ENCODE measurements around the gene MXD4.

MXD4 gene

DNA sequence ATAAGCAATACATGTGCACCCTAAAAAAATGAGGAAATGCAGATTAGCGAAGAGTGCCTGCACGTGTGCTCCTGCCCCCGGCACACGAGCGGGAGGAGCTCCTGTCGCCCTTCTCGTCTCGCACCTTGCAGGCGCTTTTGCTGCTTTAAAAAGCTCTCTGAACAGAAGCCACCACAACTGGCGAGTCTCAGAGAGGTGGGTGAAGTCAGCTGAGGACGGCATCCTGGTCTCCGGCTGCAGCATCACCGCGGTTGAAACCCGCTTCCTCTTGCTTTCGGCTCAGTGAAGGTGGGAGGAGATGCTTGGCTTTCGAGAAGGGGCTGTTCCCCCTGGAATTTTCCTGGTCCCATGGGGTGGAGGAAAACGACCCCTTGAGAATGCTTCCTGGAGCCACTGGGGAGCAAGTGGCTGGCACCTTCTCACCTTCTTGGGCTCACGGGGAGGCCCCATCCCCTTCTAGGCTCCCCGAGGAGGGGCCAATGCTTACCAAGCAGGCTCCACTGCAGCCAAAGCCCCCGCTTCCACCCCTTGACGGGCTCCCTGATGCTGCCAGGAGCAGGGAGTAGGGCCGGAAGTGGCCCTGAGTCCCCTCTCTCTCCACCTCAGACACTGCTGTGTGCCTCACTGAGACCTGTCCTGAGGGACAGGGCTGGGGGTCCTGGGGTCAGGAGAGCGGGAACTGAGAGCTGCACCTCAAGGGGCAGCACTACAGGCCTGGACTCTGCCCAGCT is 29.2 kb upstream of the MXD4 start:
- H3K27ac ChIP-seq: no peak overlapping the region
- TF ChIP-seq, protein P1, sequence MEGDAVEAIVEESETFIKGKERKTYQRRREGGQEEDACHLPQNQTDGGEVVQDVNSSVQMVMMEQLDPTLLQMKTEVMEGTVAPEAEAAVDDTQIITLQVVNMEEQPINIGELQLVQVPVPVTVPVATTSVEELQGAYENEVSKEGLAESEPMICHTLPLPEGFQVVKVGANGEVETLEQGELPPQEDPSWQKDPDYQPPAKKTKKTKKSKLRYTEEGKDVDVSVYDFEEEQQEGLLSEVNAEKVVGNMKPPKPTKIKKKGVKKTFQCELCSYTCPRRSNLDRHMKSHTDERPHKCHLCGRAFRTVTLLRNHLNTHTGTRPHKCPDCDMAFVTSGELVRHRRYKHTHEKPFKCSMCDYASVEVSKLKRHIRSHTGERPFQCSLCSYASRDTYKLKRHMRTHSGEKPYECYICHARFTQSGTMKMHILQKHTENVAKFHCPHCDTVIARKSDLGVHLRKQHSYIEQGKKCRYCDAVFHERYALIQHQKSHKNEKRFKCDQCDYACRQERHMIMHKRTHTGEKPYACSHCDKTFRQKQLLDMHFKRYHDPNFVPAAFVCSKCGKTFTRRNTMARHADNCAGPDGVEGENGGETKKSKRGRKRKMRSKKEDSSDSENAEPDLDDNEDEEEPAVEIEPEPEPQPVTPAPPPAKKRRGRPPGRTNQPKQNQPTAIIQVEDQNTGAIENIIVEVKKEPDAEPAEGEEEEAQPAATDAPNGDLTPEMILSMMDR (conservative IDR thresholded peaks at IDR 0.05): no peak
- no peak for TF ChIP-seq ZFX (IDR thresholded peaks at IDR 0.05)

DNA sequence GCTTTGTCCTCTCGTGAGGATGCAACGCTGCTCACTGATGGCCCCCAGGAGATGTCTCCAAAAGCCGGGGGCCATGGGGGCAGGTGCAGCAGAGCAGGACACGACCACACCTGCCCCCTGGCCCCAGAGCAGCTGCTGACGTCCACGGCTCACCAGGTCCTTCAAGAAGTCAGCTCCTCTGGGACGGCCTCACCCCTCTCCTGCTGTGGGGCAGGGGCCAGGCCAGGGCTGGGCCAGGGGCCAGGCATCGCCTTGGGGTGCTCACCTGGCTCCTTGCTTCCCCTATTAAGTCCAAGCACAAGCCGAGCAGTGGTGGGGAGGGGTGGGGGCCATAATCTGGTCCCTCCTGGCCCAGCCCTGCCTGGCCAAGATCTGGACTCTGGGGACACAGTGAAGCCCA is 28.6 kb upstream of the MXD4 start:
- H3K27ac ChIP-seq: no peak overlapping the region
- TF ChIP-seq, protein P1 (conservative IDR thresholded peaks at IDR 0.05): no peak
- no peak for TF ChIP-seq ZFX (IDR thresholded peaks at IDR 0.05)

DNA sequence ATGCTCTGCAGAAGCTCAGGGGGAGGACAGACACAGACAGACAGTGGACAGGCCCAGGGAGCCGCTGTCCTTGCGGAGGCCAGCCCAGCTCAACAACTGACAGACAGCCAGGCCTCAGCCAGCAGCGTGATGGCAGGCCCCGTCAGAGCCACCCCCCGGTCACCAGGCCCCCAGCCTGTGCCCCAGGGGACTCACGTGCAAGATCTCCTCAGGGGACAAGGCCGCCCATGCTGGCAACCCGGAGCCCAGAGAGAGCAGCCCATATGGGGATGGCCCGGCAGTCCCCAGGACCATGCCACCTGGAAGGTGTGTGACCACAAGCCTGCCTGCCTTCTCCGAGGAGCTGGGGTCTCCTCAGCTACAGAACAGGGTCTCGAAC is 28.0 kb upstream of the MXD4 start:
- H3K27ac ChIP-seq: no peak overlapping the region

DNA sequence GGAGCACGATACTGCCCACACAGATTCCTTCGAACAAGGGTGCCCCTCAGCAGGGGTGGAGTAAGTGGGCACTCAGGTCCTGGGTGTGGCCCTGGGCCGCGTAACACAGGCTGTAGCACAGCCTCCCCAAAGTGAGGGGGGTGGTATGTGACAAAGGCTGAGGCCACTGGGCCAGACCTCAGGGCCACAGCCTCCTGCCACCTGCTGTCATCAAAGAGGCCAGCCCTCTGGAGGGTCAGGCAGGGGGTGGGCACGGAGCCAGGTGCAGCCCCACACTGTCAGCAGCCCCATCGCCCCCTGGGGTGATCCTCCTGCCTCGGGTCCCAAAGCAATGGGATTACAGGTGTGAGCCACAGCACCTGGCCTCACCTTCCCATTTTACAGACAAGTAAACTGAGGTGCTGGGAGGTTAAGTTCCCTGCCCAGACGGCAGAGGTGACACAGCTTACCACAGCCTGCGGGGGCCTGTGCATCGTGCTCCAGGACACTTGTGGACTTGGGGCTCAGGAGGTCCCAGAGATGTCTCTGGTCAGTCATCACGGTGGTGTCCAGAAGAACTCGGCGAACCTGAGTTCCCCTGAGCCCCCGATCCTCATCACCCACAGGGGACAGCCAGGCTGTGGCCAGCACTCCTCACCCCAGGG is 27.5 kb upstream of the MXD4 start:
- H3K27ac ChIP-seq: no peak overlapping the region
- no peak for TF ChIP-seq ZFX (IDR thresholded peaks at IDR 0.05)
- TF ChIP-seq, protein P1 (conservative IDR thresholded peaks at IDR 0.05): no peak

More for the DNA sequence above, 28.0 kb upstream of the MXD4 start:
- TF ChIP-seq ZFX (IDR thresholded peaks at IDR 0.05): no peak
- TF ChIP-seq, protein P1 (conservative IDR thresholded peaks at IDR 0.05): no peak

DNA sequence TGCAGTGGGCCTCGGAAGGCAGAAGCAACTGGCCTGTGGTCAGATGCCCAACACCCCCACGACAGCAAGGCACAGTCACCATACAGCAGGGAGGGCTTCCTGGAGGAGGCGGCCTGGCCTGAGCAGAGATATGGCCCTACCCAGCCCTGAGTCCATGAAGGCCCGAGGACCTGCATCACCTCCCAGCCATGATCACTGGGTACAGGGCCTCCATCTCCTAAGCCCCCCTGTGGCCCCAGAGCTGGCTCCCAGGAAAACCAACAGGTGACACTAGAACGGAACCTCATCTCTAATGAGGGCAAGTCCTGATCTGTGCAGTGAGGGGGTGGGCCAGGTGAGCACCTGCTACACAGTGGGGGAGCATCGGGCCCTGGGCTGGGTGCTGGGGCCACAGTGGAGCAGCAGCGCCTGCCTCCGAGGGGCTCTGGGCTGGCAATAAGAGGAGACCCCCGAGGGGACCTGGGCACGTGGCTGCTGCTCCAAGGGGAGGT is 26.2 kb upstream of the MXD4 start:
- H3K27ac ChIP-seq: no peak overlapping the region

DNA sequence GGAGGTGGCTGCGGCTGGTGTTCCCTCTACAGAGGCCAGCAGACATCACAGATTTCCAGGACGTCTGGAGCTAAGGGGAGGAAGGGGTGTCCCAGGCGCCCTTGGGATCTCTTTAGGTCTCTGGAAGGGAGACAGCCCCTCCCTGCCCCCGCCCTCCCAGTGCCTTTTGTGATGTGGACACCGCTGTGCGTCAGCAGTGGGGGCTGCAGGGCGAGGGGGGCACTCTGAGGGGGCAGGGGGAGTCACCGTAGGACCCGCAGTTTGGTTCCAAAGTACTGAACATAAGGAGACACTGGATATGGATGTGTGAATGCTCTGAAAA is 25.6 kb upstream of the MXD4 start:
- TF ChIP-seq, protein P1 (conservative IDR thresholded peaks at IDR 0.05): no peak
- no peak for TF ChIP-seq ZFX (IDR thresholded peaks at IDR 0.05)
- H3K27ac ChIP-seq: no peak overlapping the region

More for the DNA sequence above, 26.2 kb upstream of the MXD4 start:
- TF ChIP-seq ZFX (IDR thresholded peaks at IDR 0.05): no peak
- TF ChIP-seq, protein P1 (conservative IDR thresholded peaks at IDR 0.05): no peak

DNA sequence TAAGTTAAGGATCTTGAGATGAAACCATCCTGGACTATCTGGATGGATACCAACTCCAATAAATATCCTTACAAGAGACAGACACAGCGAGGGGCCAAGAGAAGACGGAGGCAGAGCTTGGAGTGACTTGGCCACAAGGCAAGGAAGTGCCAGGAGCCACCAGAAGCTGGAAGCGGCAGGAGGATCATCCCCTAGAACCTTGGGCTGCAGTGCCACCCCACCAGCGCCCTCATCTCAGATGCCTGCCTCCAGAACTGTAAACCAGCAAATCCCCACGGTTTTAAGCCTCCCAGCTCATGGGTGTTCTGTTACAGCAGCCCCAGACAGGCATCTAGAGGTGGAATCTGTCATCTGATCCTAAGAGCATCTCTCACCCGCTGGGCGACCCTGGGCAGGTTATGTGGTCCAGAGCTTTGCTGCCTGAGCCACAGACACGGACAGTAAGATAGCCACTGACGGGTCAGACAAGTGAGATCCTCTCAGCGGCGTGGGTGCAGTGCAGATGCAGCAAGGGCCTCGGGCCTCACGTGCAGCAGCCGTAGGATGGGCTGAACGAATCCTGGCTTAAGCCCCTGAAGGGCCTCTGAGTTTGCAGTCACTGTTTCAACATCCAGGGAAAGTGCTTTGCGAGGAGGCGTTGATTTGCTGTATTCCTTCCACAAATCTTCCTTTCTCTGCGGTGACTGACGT is 25.1 kb upstream of the MXD4 start:
- H3K27ac ChIP-seq: no peak overlapping the region
- TF ChIP-seq, protein P1 (conservative IDR thresholded peaks at IDR 0.05): no peak
- no peak for TF ChIP-seq ZFX (IDR thresholded peaks at IDR 0.05)

All from C4-2B (cell line).